Measurements from ENCODE around the gene IL23A.
"Not testable (repeated sequence)": the region's sequence is repeated elsewhere in the genome, so short reads cannot be mapped to it uniquely, and the experiment has no call there.

DNA sequence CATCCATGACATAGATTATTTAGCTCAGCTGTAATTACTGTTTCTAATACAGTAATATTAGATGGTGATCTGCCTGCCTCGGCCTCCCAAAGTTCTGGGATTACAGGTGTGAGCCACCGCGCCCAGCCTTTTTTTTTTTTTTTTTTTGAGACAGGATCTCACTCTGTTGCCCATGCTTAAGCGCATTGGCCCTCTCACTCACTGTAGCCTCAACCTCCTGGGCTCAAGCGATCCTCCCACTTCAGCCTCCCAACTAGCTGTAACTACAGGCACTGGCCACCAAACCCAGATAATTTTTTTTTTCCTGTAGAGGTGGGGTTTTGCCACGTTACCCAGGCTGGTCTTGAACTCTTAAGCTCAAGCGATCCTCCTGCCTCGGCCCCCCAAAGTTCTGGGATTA lies 3.2 kb upstream of the IL23A start:
- TF ChIP-seq, protein P1, sequence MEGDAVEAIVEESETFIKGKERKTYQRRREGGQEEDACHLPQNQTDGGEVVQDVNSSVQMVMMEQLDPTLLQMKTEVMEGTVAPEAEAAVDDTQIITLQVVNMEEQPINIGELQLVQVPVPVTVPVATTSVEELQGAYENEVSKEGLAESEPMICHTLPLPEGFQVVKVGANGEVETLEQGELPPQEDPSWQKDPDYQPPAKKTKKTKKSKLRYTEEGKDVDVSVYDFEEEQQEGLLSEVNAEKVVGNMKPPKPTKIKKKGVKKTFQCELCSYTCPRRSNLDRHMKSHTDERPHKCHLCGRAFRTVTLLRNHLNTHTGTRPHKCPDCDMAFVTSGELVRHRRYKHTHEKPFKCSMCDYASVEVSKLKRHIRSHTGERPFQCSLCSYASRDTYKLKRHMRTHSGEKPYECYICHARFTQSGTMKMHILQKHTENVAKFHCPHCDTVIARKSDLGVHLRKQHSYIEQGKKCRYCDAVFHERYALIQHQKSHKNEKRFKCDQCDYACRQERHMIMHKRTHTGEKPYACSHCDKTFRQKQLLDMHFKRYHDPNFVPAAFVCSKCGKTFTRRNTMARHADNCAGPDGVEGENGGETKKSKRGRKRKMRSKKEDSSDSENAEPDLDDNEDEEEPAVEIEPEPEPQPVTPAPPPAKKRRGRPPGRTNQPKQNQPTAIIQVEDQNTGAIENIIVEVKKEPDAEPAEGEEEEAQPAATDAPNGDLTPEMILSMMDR (IDR thresholded peaks at IDR 0.05; ENCODE audit: insufficient read depth, low read length, poor library complexity, severe bottlenecking), result not testable (repeated sequence)
- not testable (repeated sequence) for TF ChIP-seq EZH2phosphoT487 (conservative IDR thresholded peaks at IDR 0.05; ENCODE audit: low read length)

Measured in SU-DHL-6 (cell line).